ENCODE data around the gene USP32. TPM values are rescaled to one million over a fixed set of nuclear protein-coding genes. Genes with fewer than 3 reads are reported as not detected.

The USP32 gene
- polyA plus RNA-seq, 12 donors: 22.0 to 28.3 (median 24.4) TPM; not detected in 1

DNA sequence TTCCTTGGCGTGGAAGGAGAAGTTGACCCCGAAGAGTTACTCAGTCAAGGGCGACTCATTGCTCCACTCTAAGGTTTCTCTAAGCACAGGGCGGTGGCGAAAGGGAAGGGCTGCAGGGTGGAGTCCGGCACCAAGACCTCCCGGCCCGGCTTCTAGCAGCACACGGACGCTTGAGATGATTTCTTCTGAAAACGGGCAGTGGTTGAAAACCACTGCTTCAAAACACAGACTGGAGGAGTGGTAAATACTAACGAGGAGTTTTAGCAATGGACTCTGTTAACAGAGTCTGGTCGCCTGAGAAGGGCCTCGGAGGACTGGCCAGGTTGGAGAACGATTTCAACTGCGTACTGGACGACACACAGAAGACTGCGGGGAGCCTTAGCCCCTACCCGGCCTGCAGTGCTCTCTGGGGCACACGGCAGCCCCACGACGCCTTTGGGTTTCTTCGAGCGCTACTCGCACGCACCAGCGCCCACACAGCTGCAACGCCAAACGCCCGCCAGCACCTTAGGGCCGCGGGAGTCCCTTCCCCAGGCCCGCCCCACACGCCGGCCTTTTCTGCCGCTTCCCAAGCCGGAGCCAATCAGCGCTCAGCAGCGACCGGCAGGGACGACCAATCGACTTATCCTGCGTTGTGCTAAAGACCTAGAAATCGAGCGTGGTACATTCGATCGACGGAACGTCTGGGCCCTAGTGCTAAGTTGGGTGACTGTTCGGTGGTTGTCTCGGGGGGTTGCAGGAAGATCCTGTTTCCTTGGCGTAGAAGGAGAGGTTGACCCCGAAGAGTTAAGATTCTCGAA lies 256.6 kb downstream of the USP32 start:
- peak; percentile 75 for DNase-seq

- DNase-seq: no peak
Observed at GRCh38 chr17:60134396-60135150, 257.4 kb downstream of the USP32 start.

DNA sequence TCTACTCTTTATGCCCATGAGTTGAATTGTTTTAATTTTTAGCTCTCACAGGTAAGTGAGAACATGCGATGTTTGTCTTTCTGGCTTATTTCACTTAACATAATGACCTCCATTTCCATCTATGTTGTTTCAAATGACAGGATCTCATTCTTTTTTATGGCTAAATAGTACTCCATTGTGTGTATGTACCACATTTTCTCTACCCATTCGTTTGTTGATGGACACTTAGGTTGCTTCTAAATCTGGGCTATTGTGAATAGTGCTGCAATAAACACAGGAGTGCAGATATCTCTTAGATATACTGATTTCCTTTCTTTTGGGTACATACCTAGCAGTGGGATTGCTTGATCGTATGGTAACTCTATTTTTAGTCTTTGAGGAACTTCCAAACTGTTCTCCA lies 261.5 kb downstream of the USP32 start:
- DNase-seq: no peak

- DNase-seq: no peak
Observed at GRCh38 chr17:60129164-60129563, 262.8 kb downstream of the USP32 start.

Other genes with a start within 250 kb of the USP32 start
- gene CA4, start 242.2 kb downstream of the USP32 start, polyA plus RNA-seq (ENCODE audit: insufficient read length in 12 of 12): 10 to 100 TPM in 1 of 12 donors, 1 to 10 TPM in 9, not detected in 2; 2.5 to 10.2 (median 7.1) TPM
- under 1 TPM in 2 of 12 donors, not detected in 10; 0.23 to 0.52 TPM for gene CHCT1, start 30.4 kb upstream of the USP32 start, polyA plus RNA-seq (ENCODE audit: insufficient read length in 12 of 12)
- gene APPBP2, start 134.1 kb upstream of the USP32 start, polyA plus RNA-seq (ENCODE audit: insufficient read length in 12 of 12): 10 to 100 TPM in 11 of 12 donors, not detected in 1; 28.9 to 40.9 (median 36.7) TPM
- gene PPM1D, start 208.1 kb upstream of the USP32 start, polyA plus RNA-seq (ENCODE audit: insufficient read length in 12 of 12): 10 to 100 TPM in 7 of 12 donors, 1 to 10 TPM in 3, not detected in 2; 9.7 to 16.4 (median 10.7) TPM